Right lung (tissue), 5 donors: ENCODE data around the gene PGPEP1. TPM values are rescaled to one million over a fixed set of nuclear protein-coding genes. Genes with fewer than 3 reads are reported as not detected.
"Not testable (repeated sequence)": the region's sequence is repeated elsewhere in the genome, so short reads cannot be mapped to it uniquely, and the experiment has no call there.

ENCODE experiments used
- DNase-seq, 2 donors: peaks; one replicate each; pipeline ENCODE4 v3.0.0-alpha.2; 2013
- polyA plus RNA-seq, 5 donors: library from polyadenylated mRNA; unstranded; fragments of 120-200 nt; gene quantifications; one replicate each; pipeline versions ENCODE4 v1.2.1 to v1.2.3, GENCODE V29; 2013; ENCODE audit warnings: inconsistent platforms in 1 of 5, low replicate concordance in 1 of 5; ENCODE audit not compliant: insufficient read length in 5 of 5, insufficient read depth in 1 of 5

The PGPEP1 gene
- polyA plus RNA-seq, 5 donors, result 13.0 to 25.3 (median 20.2) TPM

- no peak for DNase-seq
Measured at GRCh38 chr19:18363787-18364186, 23.4 kb downstream of the PGPEP1 start.

- DNase-seq, result peak; percentile 62 to 66
Measured at GRCh38 chr19:18364277-18364825, 24.0 kb downstream of the PGPEP1 start.

- DNase-seq, result peak; percentile 90 to 91
Measured at GRCh38 chr19:18364826-18365528, 24.6 kb downstream of the PGPEP1 start.

- no peak for DNase-seq
Measured at GRCh38 chr19:18366021-18366435, 25.6 kb downstream of the PGPEP1 start.

GRCh38 chr19:18368504-18369222 is 28.3 kb downstream of the PGPEP1 start:
- DNase-seq, result no peak

- DNase-seq, result no peak
Measured at GRCh38 chr19:18373407-18373891, 33.1 kb downstream of the PGPEP1 start.

- peak; percentile 62 to 72 for DNase-seq
Measured at GRCh38 chr19:18373892-18374629, 33.7 kb downstream of the PGPEP1 start.

GRCh38 chr19:18377026-18377425 is 36.6 kb downstream of the PGPEP1 start:
- DNase-seq, result peak in 1 of 2 donors; percentile 45

- peak in 1 of 2 donors; percentile 43 for DNase-seq
Measured at GRCh38 chr19:18379803-18380747, 39.7 kb downstream of the PGPEP1 start.

GRCh38 chr19:18380843-18381242 is 40.4 kb downstream of the PGPEP1 start:
- no peak for DNase-seq

GRCh38 chr19:18383622-18384021 is 43.2 kb downstream of the PGPEP1 start:
- DNase-seq, result not testable (repeated sequence)

- DNase-seq, result no peak
Measured at GRCh38 chr19:18384775-18385174, 44.4 kb downstream of the PGPEP1 start.

- DNase-seq, result no peak
Measured at GRCh38 chr19:18385359-18385674, 44.9 kb downstream of the PGPEP1 start.

GRCh38 chr19:18385675-18386542 is 45.5 kb downstream of the PGPEP1 start, which contains the start of gene GDF15:
TSS of gene GDF15 (plus strand) at chr19:18386158. CDS start at chr19:18386190, 32 bp downstream.
- DNase-seq, result peak in 1 of 2 donors; percentile 55

GRCh38 chr19:18386543-18387271 is 46.3 kb downstream of the PGPEP1 start:
- DNase-seq, result no peak

GRCh38 chr19:18388100-18388959 is 47.9 kb downstream of the PGPEP1 start:
- peak; percentile 78 to 79 for DNase-seq

GRCh38 chr19:18388960-18389725 is 48.7 kb downstream of the PGPEP1 start:
- DNase-seq, result no peak
